HEK293T (cell line): ENCODE measurements around the gene CSRP1.

Experiments
- CTBP1 ChIP-seq: fragments of 450-650 bp; IDR thresholded peaks from 2 replicates; pipeline ENCODE4 v1.6.1; 2016; ENCODE audit warnings: borderline replicate concordance
- ELF4 ChIP-seq: fragments of 450-650 bp; IDR thresholded peaks from 2 replicates; pipeline ENCODE4 v1.6.1; 2017; ENCODE audit warnings: antibody characterized with exemption
- FOXA1 ChIP-seq: fragments of 450-650 bp; IDR thresholded peaks from 2 replicates; pipeline ENCODE4 v1.6.1; 2016; ENCODE audit warnings: mild to moderate bottlenecking
- FOXK2 ChIP-seq: fragments of 450-650 bp; IDR thresholded peaks from 2 replicates; pipeline ENCODE4 v1.6.1; 2016; ENCODE audit warnings: mild to moderate bottlenecking
- FOXM1 ChIP-seq: fragments of 450-650 bp; IDR thresholded peaks from 2 replicates; pipeline ENCODE4 v1.6.1; 2017; ENCODE audit warnings: mild to moderate bottlenecking, borderline replicate concordance
- HDGF ChIP-seq: fragments of 450-650 bp; IDR thresholded peaks from 2 replicates; pipeline ENCODE4 v1.6.1; 2017; ENCODE audit warnings: antibody characterized with exemption, borderline replicate concordance
- SP1 ChIP-seq: fragments of 450-650 bp; IDR thresholded peaks from 2 replicates; pipeline ENCODE4 v1.6.1; 2017
- ZNF384 ChIP-seq: fragments of 450-650 bp; IDR thresholded peaks from 2 replicates; pipeline ENCODE4 v1.6.1; 2016

- TF ChIP-seq FOXM1 (no peak), SP1 (no peak), ELF4 (no peak), HDGF (no peak), CTBP1 (no peak), ZNF384 (no peak), FOXK2 (no peak), FOXA1 (no peak)
Measured at GRCh38 chr1:201509601-201510374, 2.9 kb upstream of the CSRP1 start.
